Body of pancreas (tissue), 4 donors: ENCODE results near the gene SKI. TPM values are rescaled to one million over a fixed set of nuclear protein-coding genes. Genes with fewer than 3 reads are reported as not detected.
A peak's percentile ranks its signal among the peaks of the same experiment; 100 is the strongest.

Experiments used
- ATAC-seq: fragments of 150-250 bp; one replicate; pipeline ENCODE4 v1.9.1; 2016
- DNase-seq, 4 donors: peaks; one replicate each; pipeline ENCODE4 v3.0.0-alpha.2; 2019
- H3K27ac ChIP-seq, 4 donors: fragments of 200-600 bp; sonication (generic); 1 replicate in 3 of 4; 2 replicates in 1 of 4; pipeline versions ENCODE4 v1.5.1 to v1.6.1; 2016 to 2019; ENCODE audit warnings: mild to moderate bottlenecking in 1 of 4, mixed read lengths in 1 of 4, moderate library complexity in 1 of 4
- H3K27me3 ChIP-seq, 2 donors: fragments of 200-600 bp; sonication (generic); one replicate each; pipeline ENCODE4 v1.6.0; 2016; ENCODE audit warnings: mild to moderate bottlenecking in 1 of 2
- H3K36me3 ChIP-seq, 2 donors: fragments of 200-600 bp; sonication (generic); replicated peaks in 1 of 2; 2 replicates each; pipeline ENCODE4 v1.5.1; 2016; ENCODE audit warnings: low read depth in 2 of 2; ENCODE audit not compliant: insufficient read depth in 1 of 2
- H3K4me1 ChIP-seq: fragments of 200-600 bp; sonication (generic); one replicate; pipeline ENCODE4 v1.6.0; 2016
- H3K4me3 ChIP-seq, 2 donors: fragments of 200-600 bp; sonication (generic); 1 replicate in 1 of 2; 2 replicates in 1 of 2; pipeline ENCODE4 v1.5.1; 2016 to 2019
- H3K9me3 ChIP-seq, 3 donors: fragments of 200-600 bp; sonication (generic); 1 replicate in 2 of 3; 2 replicates in 1 of 3; pipeline ENCODE4 v1.5.1; 2016
- POLR2A ChIP-seq, 3 donors: fragments of 450-650 bp; IDR thresholded peaks; one replicate each; pipeline ENCODE4 v1.6.1; 2016; ENCODE audit warnings: antibody characterized with exemption in 3 of 3, mild to moderate bottlenecking in 2 of 3
- WGBS, 2 donors: methylation state at CpG; one replicate each; pipeline ENCODE4 v1.1.5; 2017; 5-methylcytosine and 5-hydroxymethylcytosine counted together
- intact Hi-C: fragments of 100-400 bp; cut with DNase I; formaldehyde crosslinking; loops from one replicate; pipeline ENCODE4 v1.15.1; 2023
- total RNA-seq, 2 donors: library from RNA; depleted of rRNA; stranded (reverse); fragments of >200 nt; gene quantifications; one replicate each; pipeline ENCODE4 v1.1.0, GENCODE V29; 2016
- TF ChIP-seq, protein P1 (sequence below), 7 experiments: fragments of 450-650 bp in 4 of 7; fragments of 200-600 bp in 3 of 7; sonication (generic) in 3 of 7; IDR thresholded peaks; one replicate each; pipeline ENCODE4 v1.5.1; 2016 to 2019; ENCODE audit warnings: antibody characterized with exemption in 7 of 7

The SKI gene
- total RNA-seq, 2 donors from 2014 or later, result 15.8 to 33.0 TPM

DNA sequence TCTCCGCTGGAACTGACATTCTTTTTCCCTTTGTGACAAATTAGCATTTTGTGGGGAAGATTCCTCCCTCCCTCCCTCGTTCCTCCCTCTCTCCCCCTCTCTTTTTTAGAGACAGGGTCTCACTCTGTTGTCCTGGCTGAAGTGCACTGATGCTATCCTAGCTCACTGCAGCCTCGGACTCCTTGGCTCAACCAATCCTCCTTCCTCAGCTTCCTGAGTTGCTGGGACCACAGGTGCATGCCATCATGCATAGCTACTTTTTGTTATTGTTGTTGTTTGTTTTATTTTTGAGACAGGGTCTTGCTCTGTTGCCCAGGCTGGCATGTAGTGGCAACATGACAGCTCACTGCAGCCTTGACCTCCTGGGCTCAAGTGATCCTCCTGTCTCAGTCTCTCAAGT is 6.8 kb upstream of the SKI start:
- no peak for TF ChIP-seq POLR2A (IDR thresholded peaks at IDR 0.05)
- TF ChIP-seq, protein P1, sequence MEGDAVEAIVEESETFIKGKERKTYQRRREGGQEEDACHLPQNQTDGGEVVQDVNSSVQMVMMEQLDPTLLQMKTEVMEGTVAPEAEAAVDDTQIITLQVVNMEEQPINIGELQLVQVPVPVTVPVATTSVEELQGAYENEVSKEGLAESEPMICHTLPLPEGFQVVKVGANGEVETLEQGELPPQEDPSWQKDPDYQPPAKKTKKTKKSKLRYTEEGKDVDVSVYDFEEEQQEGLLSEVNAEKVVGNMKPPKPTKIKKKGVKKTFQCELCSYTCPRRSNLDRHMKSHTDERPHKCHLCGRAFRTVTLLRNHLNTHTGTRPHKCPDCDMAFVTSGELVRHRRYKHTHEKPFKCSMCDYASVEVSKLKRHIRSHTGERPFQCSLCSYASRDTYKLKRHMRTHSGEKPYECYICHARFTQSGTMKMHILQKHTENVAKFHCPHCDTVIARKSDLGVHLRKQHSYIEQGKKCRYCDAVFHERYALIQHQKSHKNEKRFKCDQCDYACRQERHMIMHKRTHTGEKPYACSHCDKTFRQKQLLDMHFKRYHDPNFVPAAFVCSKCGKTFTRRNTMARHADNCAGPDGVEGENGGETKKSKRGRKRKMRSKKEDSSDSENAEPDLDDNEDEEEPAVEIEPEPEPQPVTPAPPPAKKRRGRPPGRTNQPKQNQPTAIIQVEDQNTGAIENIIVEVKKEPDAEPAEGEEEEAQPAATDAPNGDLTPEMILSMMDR (IDR thresholded peaks at IDR 0.05), result no peak
- 78 to 83% methylated on average over 3 of the region's 3 CpGs for WGBS, 2 donors
- no peaks in the 10 kb centered on the region for H3K27me3 ChIP-seq
- no peaks in the 10 kb centered on the region for H3K36me3 ChIP-seq
- no peak overlapping the region for H3K4me3 ChIP-seq
- H3K4me1 ChIP-seq, result peaks cover 2% of the 10 kb centered on the region
- DNase-seq, result no peak
- H3K27ac ChIP-seq, result no peak overlapping the region
- intact Hi-C loops, result no loop called here
- ATAC-seq, result no peak
- no peaks in the 10 kb centered on the region for H3K9me3 ChIP-seq

DNA sequence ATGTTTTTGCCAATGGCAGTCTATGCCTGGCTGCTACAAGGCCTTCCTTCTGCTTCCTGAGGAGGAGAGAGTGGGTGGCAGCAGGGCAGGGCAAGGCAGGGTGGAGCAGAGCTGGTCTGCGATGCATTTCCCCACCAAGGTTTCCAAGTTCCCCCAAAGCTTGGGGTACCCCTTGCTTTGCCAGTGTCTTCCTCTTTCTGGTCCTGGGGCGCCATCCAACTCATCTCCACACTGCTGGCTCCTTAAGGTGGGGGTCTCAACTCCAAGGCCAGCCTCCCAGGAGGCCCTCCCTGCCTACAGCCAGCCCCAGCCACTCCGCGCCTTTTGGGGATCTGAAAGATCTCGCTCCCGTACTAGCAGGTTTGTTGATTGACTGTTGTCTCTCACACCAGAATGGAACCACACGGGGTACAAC is 3.9 kb upstream of the SKI start:
- 81 to 84% methylated on average over 2 to 7 of the region's 7 CpGs for WGBS, 2 donors
- ATAC-seq (no peak), DNase-seq (no peak)
- TF ChIP-seq, protein P1 (IDR thresholded peaks at IDR 0.05), result no peak
- no peak for TF ChIP-seq POLR2A (IDR thresholded peaks at IDR 0.05)
- Histone ChIP-seq H3K4me1 (peaks cover 12% of the 10 kb centered on the region), H3K9me3 (no peaks in the 10 kb centered on the region), H3K36me3 (no peaks in the 10 kb centered on the region), H3K27me3 (no peaks in the 10 kb centered on the region), H3K4me3 (no peak overlapping the region), H3K27ac (no peak overlapping the region)
- intact Hi-C loops, result no loop called here

DNA sequence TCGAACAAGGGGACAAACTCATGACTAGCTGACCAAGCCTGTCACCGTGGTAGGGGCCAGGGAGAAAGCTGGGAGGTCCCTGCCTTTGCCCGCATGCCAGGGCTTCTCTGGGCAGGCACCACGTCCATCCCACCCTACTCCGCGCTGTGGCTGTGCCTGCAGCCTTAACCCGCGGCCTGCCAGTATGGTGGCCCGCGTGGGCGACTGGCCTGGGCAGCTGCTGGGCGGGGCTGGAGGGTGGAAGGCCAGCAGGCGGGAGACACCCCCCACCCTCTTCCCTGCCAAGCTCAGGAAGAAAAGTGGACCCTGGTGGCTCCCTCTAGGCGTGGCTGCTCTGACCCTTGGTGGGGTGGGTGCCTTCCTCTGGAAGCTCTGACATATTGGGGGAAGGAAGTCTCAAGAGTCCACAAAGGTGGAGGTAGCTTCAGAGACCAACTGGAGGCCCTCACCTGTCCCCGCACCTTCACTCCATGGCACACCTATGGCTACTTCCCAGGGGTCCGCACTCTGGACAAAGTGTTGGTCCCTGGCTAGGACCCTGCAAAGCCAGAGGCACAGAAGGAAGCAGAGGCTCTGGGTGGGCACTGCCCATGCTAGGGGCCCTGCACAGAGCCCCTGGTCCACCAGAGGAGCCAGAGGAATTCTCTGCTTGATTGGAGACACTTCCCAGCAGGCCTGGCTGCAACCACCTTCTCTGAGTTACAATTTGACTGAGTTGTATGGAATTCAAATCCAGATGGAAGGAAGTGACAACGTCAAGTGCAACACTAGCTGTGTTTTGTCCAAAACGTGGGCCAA is 3.3 kb upstream of the SKI start:
- Histone ChIP-seq H3K9me3 (no peaks in the 10 kb centered on the region), H3K27ac (no peak overlapping the region), H3K4me1 (peaks cover 18% of the 10 kb centered on the region), H3K36me3 (no peaks in the 10 kb centered on the region), H3K27me3 (no peaks in the 10 kb centered on the region), H3K4me3 (no peak overlapping the region)
- ATAC-seq (no peak), DNase-seq (no peak)
- 64 to 81% methylated on average over 6 to 16 of the region's 18 CpGs for WGBS, 2 donors
- TF ChIP-seq POLR2A (IDR thresholded peaks at IDR 0.05), result no peak
- TF ChIP-seq, protein P1 (IDR thresholded peaks at IDR 0.05), result no peak
- intact Hi-C loops, result no loop called here

DNA sequence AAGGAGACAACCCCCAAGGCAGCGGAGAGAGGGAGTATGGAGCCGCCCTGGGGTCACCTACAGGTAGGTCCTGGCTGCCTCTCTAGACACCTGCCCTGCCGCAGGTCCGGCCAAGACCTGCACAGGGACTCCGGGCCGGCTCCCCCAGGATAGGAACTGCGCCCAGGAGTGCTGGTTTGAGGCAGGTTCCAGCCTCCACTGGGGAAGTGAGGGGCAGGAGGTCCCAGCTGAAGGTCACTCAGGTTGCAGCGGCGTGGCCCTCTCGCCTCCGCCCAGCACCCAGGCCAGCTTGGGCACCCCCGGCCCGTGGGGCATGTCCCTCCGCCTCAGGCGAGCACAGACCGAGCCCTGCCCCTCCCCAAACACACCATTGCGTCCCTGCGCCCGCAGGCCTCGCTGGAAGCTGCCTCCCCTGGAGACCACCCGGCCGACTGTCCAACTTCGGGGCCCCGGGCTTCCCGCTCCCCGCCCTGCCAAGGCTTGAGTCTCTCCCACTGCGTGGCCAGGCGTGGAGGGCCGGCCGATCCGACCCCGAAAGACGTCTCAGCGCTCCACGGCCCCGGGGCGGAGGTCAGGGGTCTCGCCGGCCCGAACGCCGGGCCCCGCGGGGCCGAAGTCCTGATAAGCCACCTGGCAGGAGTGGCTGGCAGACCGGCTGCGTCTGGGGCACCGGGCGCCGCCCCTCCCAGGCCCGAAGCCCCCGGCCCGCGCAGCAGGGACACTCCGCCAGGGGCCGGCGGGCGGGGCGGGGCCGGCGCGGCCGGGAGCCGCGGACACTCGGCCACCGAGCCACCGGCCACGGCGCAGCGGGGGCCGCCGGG is 1.4 kb upstream of the SKI start:
- no peaks in the 10 kb centered on the region for H3K36me3 ChIP-seq
- no peaks in the 10 kb centered on the region for H3K9me3 ChIP-seq
- no peaks in the 10 kb centered on the region for H3K27me3 ChIP-seq
- WGBS, 2 donors, result 19% methylated on average over 73 of the region's 73 CpGs; no CpG with 5 or more reads in 1 of the 2 donors
- no peak overlapping the region for H3K4me3 ChIP-seq
- TF ChIP-seq, protein P1 (IDR thresholded peaks at IDR 0.05), result no peak
- no peak for TF ChIP-seq POLR2A (IDR thresholded peaks at IDR 0.05)
- H3K4me1 ChIP-seq, result peaks cover 37% of the 10 kb centered on the region
- ATAC-seq (peak; percentile 14), DNase-seq (no peak)
- intact Hi-C loops, result no loop called here
- H3K27ac ChIP-seq, result peak overlapping the region; percentile 97 to 99 (median 98)
